HL-60/S4 treated with phorbol 12-myristate 13-acetate at 8.2 ng/mL for 4 days and 3 days (cell line): Measurements from ENCODE around the gene SLC44A4.
"Not testable (repeated sequence)": the region's sequence is repeated elsewhere in the genome, so short reads cannot be mapped to it uniquely, and the experiment has no call there.

Experiments used
- in situ Hi-C: fragments of 300-500 bp; cut with MboI; formaldehyde crosslinking; loops from 2 replicates; pipeline ENCODE4 v1.15.0; 2022; ENCODE audit warnings: low sequenced_read_pairs

Gene SLC44A4

GRCh38 chr6:31831350-31832215 is 47.2 kb downstream of the SLC44A4 start:
- in situ Hi-C loops: no loop called here

- in situ Hi-C loops: no loop called here
Observed at GRCh38 chr6:31830886-31831335, 47.9 kb downstream of the SLC44A4 start.

- in situ Hi-C loops: no loop called here
Observed at GRCh38 chr6:31829633-31830283, 49.0 kb downstream of the SLC44A4 start.

- in situ Hi-C loops: no loop called here
Observed at GRCh38 chr6:31827286-31828079, 51.3 kb downstream of the SLC44A4 start, which contains the start of gene HSPA1B. Gene HSPA1B, plus strand, starts transcription at chr6:31827738. Its CDS starts 213 bp downstream, at chr6:31827951.

- in situ Hi-C loops: no loop called here
Observed at GRCh38 chr6:31826793-31827285, 52.0 kb downstream of the SLC44A4 start.

GRCh38 chr6:31825553-31825952 is 53.2 kb downstream of the SLC44A4 start:
- in situ Hi-C loops: no loop called here

GRCh38 chr6:31823592-31824196 is 55.1 kb downstream of the SLC44A4 start:
- in situ Hi-C loops: not testable (repeated sequence)

GRCh38 chr6:31822036-31822821 is 56.6 kb downstream of the SLC44A4 start:
- in situ Hi-C loops: no loop called here

GRCh38 chr6:31821301-31822035 is 57.3 kb downstream of the SLC44A4 start:
- in situ Hi-C loops: no loop called here

GRCh38 chr6:31820399-31820798 is 58.4 kb downstream of the SLC44A4 start:
- in situ Hi-C loops: not testable (repeated sequence)

GRCh38 chr6:31819871-31820299 is 58.9 kb downstream of the SLC44A4 start:
- in situ Hi-C loops: no loop called here

GRCh38 chr6:31817929-31818511 is 60.8 kb downstream of the SLC44A4 start:
- in situ Hi-C loops: not testable (repeated sequence)

GRCh38 chr6:31817133-31817928 is 61.5 kb downstream of the SLC44A4 start:
- in situ Hi-C loops: not testable (repeated sequence)

- in situ Hi-C loops: no loop called here
Observed at GRCh38 chr6:31815025-31815838, 63.6 kb downstream of the SLC44A4 start, which contains the start of the genes HSPA1A and HSPA1L. Gene HSPA1A, plus strand, starts transcription at chr6:31815543. Its CDS starts 214 bp downstream, at chr6:31815757. Gene HSPA1L, minus strand, starts transcription at chr6:31815283. Its CDS starts 3,311 bp downstream, at chr6:31811972.

GRCh38 chr6:31814677-31815024 is 64.1 kb downstream of the SLC44A4 start:
- in situ Hi-C loops: no loop called here

GRCh38 chr6:31813465-31813849 is 65.3 kb downstream of the SLC44A4 start:
- in situ Hi-C loops: no loop called here
